Stimulated activated CD8-positive, alpha-beta memory T cell treated with anti-CD3 and anti-CD28 coated beads, Interleukin-7, amount 100 ng/mL, for 1 hour (primary cell): ENCODE measurements around the gene NCCRP1.

Experiments used
- DNase-seq, 2 donors: peaks; one replicate each; pipeline ENCODE4 v3.0.0-alpha.2; 2020; ENCODE audit warnings: low read depth in 2 of 2

Gene NCCRP1

GRCh38 chr19:39196860-39197562, at the start of gene NCCRP1:
Gene NCCRP1, plus strand, starts transcription at chr19:39196964. Its CDS starts 19 bp downstream, at chr19:39196983.
- no peak for DNase-seq

DNA sequence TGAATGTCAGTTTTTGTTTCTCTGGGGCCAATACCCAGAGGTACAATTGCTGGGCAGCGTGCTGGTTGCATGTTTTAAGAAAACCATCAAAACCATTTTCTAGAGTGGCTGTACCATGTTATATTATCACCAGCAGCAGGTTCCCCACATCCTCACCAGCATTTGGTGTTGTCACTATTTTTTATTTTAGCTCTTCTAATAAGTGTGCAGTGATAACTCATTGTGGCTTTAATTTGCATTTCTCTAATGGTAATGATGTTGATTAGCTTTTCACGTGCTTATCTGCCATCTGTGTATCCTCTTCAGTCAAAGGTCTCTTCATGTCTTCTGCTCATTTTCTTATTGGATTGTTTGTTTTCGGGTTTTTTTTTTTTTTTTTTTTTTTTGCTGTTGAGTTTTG, 49.3 kb upstream of the NCCRP1 start:
- DNase-seq, result no peak

GRCh38 chr19:39148939-39149529, 47.7 kb upstream of the NCCRP1 start:
- DNase-seq, result no peak

DNA sequence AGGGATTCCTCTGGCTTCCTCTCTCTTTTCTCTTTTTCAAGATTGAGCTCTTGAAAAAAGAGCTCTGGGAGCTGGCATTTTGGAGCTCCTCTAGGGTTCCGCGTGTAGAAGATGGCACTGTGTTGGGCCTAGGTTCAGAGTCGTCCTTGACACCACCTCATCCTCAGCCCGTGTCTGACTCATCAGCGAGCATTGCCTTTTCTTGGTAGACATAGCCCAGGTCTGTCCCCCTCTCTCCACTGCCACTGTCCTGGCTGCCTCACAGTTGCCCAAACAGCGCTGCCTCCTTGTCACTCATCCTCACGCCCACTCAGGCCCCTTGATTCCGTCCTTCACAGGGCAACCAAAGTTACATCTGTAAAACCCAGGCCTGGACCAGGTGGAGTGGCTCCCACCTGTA, 46.5 kb upstream of the NCCRP1 start:
- no peak for DNase-seq

GRCh38 chr19:39150807-39151600, 45.8 kb upstream of the NCCRP1 start:
- DNase-seq, result no peak

- no peak for DNase-seq
Observed at GRCh38 chr19:39152066-39152465, 44.7 kb upstream of the NCCRP1 start.

- no peak for DNase-seq
Observed at GRCh38 chr19:39154100-39154628, 42.6 kb upstream of the NCCRP1 start.

DNA sequence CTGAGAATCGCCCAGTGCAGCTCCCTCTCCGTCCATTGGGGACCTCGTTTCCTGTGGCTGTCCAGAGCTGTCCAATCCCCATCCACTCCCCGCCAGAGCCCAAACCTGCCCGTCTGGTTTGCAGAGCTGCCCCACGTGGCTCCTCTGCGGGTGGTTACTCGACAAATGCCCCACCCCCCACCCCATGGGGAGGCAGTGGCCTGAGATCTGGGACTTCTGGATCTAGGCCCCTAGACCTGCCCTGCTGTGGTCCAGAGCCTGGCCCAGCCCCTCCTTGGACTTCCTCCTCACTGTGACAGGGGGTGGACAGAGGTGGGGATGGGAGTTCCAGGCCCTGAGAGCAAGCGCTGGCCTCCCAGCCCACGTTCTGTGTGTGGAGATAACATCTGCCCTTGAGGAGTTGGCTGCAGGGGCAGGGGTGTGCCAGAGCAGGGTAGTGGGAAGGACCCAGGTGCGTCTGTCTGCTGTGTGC, 42.1 kb upstream of the NCCRP1 start:
- DNase-seq, result no peak

GRCh38 chr19:39155114-39155700, 41.6 kb upstream of the NCCRP1 start:
- no peak for DNase-seq

DNA sequence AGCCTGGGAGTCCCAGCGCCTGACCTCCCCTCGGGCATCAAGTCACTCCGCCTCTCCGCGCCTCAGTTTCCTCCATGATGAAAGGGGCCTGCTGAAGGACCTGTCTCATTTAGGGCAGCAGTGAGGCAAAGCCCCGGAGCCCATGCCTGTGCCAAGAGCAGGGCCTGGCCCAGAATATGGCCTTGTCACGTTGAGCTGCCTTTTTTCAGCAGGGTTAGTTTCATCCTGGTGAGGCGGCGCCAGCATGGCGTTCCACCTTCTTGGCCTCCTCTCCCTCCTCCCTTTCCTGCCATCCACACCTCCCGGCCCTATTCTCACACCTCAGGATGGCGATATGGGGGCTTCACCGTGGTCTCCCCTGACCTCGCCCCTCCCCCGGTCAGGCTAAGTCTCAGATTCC, 41.0 kb upstream of the NCCRP1 start:
- DNase-seq, result no peak

DNA sequence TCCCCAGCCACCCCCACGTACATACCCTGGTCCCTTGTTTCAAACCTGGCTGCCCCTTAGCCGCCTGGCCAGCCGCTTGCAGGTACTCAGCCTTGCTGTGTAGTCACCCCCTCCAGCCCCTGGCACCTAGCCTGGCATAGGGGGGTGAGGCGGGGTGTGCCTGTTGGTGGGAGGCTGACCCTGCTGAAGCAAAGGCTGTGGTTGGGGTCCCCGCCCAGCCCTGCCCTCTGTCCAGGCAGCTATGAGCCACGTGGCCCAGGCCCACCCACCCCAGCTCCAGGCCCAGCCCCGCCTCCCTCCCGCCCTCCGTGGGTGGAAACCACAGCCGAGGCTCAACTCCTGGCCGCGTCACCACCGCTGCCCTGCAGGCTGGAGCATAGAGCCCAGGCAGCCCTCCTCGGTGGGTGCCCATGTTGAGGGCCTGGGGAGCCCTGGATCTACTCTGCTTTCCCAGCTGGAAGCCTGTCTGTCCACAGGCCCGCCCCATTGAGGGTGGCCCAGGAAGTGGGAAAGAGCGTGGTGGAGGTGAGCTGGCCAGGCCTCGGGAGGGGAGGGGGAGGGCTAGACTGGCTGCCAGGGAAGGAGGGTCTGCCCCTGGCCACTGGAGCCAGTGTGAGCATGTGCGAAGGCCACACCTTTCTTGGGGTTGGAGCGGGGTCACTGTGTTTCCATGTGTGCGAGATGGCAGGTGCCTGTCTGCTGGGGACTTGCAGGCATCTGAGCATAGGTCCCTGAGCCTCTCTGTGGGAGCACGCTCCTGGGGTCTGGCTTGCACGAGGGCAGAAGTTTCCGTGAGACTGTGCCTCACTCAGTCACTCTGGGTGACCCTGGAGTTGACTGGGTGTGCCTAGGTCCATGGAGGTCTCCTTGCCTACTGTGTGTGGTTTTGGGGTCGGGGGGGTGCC, 40.2 kb upstream of the NCCRP1 start:
- no peak for DNase-seq

DNA sequence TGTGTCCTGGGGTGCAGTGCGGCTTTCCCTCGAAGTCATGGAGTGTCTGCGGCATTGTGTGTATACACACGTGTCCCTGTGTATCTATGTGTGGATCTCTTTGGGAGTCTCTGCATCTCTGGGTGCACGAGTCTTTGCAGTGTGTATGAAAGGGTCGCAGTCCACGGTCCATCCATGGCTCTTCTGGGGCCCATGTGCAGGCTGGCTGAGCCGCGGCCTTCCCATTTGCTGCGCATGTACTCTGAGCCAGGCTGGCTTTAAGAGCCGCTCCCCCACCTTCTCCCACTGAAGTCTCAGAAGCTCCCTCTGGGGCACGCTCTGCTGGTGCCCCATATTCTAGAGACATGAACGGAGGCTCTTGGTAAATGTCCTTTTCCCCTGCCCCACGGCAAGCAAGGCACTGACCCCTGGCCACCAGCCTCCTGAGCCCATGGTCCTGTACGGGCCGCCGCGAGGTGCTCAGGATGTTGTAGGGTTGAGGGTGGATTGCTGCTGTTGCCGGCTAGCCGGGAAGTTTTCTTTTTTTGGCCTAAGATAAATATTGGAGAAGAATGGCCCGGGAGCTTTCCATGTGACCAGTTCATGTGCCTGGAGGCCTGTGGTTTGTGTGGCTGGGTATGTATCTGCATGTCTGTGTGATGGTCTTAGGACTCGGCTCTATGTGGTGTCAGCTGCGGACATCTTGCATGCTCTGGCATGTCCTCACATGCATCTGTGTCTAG, 39.3 kb upstream of the NCCRP1 start:
- DNase-seq, result no peak

DNA sequence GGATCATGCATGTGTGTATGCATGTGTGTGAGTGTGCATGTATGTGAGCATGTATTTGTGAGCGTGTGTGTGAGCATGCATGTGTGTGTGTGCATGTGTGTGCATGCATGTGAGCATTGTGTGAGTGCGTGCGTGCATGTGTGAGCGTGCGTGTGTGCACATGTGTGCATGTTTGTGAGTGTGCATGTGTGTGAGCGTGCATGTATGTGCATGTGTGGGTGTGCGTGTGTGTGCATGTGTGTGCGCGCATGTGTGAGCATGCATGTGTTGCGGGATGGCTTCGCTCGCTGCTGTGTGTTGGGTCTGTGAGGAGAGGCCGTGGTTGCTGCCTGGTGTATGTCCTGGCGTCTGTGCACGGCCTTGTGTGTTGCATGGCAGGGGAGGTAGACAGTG, 38.8 kb upstream of the NCCRP1 start:
- no peak for DNase-seq

DNA sequence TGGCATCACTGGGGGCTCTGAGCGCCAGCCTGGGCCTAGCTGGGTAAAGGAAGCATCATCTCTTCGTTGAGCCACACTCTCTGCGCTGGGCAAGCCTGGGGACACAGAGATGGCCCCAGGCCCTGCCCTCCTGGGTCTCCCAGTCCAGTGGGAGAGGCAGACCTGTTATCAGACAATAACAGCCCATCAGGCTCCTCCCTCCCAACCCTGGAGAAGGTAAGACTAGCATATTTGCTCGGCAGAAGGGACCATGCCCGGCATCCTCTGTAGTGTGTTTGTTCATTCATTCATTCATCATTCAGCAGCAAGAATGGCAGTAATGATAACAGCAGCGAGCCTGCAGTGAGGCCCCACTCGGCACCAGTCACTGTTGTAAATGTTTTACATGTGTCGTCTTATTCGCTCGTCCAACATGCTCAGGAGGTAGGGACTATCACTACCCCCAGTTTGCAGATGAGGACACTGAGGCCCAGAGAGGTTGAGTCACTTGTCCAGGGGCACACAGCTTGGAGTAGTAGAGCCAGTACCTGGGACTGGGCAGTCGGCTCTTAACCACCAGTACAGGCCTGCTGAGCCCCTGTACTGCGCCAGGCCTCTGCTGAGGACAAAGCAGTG, 38.0 kb upstream of the NCCRP1 start:
- DNase-seq, result no peak

GRCh38 chr19:39160523-39160861, 36.3 kb upstream of the NCCRP1 start:
- DNase-seq, result no peak

DNA sequence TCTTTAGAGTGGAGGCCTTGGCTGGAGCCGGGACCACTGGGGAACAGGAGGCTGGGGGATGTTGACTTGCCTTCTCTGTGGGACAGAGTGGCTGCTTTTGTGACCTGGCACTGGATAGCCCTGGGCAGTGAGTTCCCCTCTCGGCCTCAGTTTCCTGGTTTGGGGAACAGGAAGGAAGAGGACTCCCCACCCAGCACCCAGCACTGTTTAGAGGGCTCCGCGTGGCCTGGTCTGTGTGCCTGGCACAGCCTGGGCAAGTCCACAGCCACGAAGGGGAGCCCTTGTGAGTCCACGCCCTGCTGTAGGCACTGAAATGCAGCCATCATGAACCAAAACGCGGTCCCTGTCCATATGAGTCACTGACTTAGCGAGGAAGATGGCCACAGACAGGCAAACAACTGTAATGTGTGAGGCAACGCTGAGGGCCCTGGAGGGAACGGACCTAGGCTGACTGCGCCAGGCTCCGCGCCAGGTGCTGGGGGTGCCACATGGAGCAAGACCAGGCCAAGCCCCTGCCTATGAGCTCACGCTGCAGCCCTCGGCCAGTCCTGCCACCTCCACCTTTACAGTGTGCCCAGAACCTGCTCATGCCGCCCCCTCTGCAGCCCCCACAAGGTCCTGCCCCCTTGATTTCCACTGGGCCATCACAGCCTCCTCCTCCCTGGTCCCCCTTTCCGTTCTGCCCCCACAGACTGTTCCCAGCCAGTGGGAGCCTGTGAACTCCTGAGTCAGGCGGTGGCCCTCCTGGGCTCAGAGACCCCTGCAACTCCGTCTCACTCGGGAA, 35.7 kb upstream of the NCCRP1 start:
- DNase-seq, result no peak

DNA sequence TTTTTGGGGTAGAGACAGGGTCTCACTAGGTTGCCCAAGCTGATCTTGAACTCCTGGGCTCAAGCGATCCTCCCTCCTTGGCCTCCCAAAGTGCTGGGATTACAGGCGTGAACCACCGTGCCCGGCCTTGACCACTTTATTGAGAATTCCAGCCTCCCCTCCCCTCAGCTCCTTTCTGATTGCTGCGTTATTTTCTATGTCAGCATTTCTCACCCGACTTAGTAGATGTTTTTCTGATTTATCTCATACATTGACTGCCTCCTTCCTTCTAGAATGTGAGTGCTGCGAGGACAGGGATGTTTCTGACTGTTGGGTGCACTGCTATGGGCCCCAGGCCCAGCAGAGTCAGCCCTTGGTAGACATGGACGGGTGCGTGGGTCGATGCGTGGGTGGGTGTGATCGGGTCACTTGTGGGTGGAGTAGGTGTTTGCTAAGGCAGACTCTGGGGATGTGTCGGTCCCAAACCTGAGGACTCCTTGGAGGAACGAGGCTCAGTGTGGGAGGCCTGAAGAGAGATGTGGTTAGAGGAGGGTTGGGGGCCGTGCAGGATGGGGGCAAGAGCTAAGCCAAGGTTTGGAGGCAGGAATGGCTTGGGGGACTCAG, 34.2 kb upstream of the NCCRP1 start:
- no peak for DNase-seq

DNA sequence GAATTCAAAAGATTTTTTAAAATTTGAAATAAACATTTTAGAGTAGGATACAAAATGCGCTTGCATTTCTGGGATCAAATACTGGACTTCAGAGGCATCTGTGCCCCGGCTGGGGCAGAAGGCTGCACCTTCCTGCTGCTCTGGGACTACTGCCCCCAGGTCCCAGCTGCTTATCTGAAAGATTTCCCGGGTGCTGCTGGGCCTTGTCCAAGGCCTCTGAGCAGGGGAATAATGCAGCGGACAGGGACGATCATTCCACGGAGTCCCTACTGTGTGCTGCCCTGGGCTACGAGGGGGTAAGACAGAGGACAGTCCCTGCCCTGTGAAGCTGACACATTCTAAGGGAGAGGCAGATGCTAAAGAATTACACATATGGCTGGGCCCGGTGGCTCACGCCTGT, 33.1 kb upstream of the NCCRP1 start:
- DNase-seq, result no peak

GRCh38 chr19:39164289-39164688, 32.5 kb upstream of the NCCRP1 start:
- no peak for DNase-seq
